GM18505 (cell line): ENCODE results near the gene IFT27.
"Not testable (repeated sequence)": the region's sequence is repeated elsewhere in the genome, so short reads cannot be mapped to it uniquely, and the experiment has no call there.

Experiments used
- ATAC-seq: cut with Tn5 transposase; IDR thresholded peaks from one replicate; pipeline ENCODE4 v1.9.1; 2021; ENCODE audit not compliant: unreplicated experiment
- POLR2A ChIP-seq: IDR thresholded peaks from 4 replicates; pipeline ENCODE4 v1.6.1; 2011; ENCODE audit warnings: borderline replicate concordance; ENCODE audit not compliant: insufficient read depth, insufficient read length; ENCODE audit errors: extremely low read depth

IFT27 gene

GRCh38 chr22:36738416-36739020, 37.4 kb downstream of the IFT27 start:
- ATAC-seq, result no peak
- TF ChIP-seq POLR2A, result no peak

- no peak for ATAC-seq
- TF ChIP-seq POLR2A, result no peak
These were observed 38.1 kb downstream of the IFT27 start for GRCh38 chr22:36737776-36738175.

- no peak for ATAC-seq
- no peak for TF ChIP-seq POLR2A
These were observed 39.1 kb downstream of the IFT27 start for GRCh38 chr22:36736701-36737320.

- no peak for ATAC-seq
These were observed 41.5 kb downstream of the IFT27 start for GRCh38 chr22:36734171-36735058.

GRCh38 chr22:36733271-36733670, 42.6 kb downstream of the IFT27 start:
- no peak for ATAC-seq
- TF ChIP-seq POLR2A, result no peak

More at GRCh38 chr22:36734171-36735058, 41.5 kb downstream of the IFT27 start:
- TF ChIP-seq POLR2A, result no peak

- no peak for TF ChIP-seq POLR2A
- ATAC-seq, result no peak
These were observed 43.3 kb downstream of the IFT27 start for GRCh38 chr22:36732609-36733008.

GRCh38 chr22:36731916-36732315, 44.0 kb downstream of the IFT27 start:
- ATAC-seq, result no peak
- TF ChIP-seq POLR2A, result no peak

GRCh38 chr22:36731321-36731720, 44.6 kb downstream of the IFT27 start:
- ATAC-seq, result not testable (repeated sequence)

- no peak for TF ChIP-seq POLR2A
- no peak for ATAC-seq
These were observed 45.6 kb downstream of the IFT27 start for GRCh38 chr22:36730176-36730858.

- TF ChIP-seq POLR2A, result no peak
- no peak for ATAC-seq
These were observed 46.6 kb downstream of the IFT27 start for GRCh38 chr22:36729321-36729720.

- TF ChIP-seq POLR2A, result no peak
- no peak for ATAC-seq
These were observed 47.4 kb downstream of the IFT27 start for GRCh38 chr22:36728505-36728904.

GRCh38 chr22:36727927-36728488, 47.9 kb downstream of the IFT27 start:
- no peak for TF ChIP-seq POLR2A
- ATAC-seq, result no peak

- ATAC-seq, result no peak
- no peak for TF ChIP-seq POLR2A
These were observed 48.8 kb downstream of the IFT27 start for GRCh38 chr22:36727110-36727509.
